ENCODE results near the gene ST7. TPM values are rescaled to one million over a fixed set of nuclear protein-coding genes. Genes with fewer than 3 reads are reported as not detected.

Gene ST7
- total and polyA plus RNA-seq, 2 of the 13 experiments (the other 11 are each of a cell fraction or from before 2014, with no cell fraction given): 17.3 to 23.5 TPM

DNA sequence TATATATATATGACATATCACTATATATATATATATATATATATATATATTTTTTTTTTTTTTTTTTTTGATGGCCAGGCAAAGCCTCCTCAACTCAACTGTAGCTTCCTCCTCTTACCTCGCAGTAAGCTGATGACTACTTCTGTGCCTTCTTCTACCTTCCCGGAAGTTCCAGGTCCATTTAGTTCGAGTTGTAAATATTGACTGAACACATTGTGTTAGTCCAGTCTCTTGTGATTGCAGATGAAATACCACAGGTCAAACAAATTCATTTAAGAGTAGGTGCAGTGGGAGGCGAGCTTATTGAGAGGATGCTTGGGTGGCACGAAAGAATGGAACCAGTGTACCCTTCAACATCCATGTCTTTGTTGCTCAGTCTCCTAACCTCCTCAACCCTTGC lies 144.6 kb downstream of the ST7 start (continued):
- TF ChIP-seq, protein P1, sequence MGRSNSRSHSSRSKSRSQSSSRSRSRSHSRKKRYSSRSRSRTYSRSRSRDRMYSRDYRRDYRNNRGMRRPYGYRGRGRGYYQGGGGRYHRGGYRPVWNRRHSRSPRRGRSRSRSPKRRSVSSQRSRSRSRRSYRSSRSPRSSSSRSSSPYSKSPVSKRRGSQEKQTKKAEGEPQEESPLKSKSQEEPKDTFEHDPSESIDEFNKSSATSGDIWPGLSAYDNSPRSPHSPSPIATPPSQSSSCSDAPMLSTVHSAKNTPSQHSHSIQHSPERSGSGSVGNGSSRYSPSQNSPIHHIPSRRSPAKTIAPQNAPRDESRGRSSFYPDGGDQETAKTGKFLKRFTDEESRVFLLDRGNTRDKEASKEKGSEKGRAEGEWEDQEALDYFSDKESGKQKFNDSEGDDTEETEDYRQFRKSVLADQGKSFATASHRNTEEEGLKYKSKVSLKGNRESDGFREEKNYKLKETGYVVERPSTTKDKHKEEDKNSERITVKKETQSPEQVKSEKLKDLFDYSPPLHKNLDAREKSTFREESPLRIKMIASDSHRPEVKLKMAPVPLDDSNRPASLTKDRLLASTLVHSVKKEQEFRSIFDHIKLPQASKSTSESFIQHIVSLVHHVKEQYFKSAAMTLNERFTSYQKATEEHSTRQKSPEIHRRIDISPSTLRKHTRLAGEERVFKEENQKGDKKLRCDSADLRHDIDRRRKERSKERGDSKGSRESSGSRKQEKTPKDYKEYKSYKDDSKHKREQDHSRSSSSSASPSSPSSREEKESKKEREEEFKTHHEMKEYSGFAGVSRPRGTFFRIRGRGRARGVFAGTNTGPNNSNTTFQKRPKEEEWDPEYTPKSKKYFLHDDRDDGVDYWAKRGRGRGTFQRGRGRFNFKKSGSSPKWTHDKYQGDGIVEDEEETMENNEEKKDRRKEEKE (IDR thresholded peaks at IDR 0.05): no peak
- TF ChIP-seq HDAC6 (IDR thresholded peaks at IDR 0.05; ENCODE audit: low read depth, low read length) (no peak), ZFP41 (CRISPR knock-in tag; IDR thresholded peaks at IDR 0.05; ENCODE audit: borderline replicate concordance) (no peak), ZNF10 (CRISPR knock-in tag; IDR thresholded peaks at IDR 0.05; ENCODE audit: borderline replicate concordance, low read depth) (no peak), HOXD1 (CRISPR knock-in tag; IDR thresholded peaks at IDR 0.05) (no peak), GABPA (IDR thresholded peaks at IDR 0.05; ENCODE audit: low read depth, low read length) (no peak), GABPA (CRISPR knock-in tag; IDR thresholded peaks at IDR 0.05; ENCODE audit: low read depth) (peak; percentile 56; the same call in 1 of the 2 replicates), ZNF451 (CRISPR knock-in tag; IDR thresholded peaks at IDR 0.05) (no peak), ASH2L (IDR thresholded peaks at IDR 0.05; ENCODE audit: insufficient read length, low read depth, low read length) (no peak), CREM (IDR thresholded peaks at IDR 0.05) (no peak), CREM (CRISPR knock-in tag; IDR thresholded peaks at IDR 0.05) (no peak), MAZ (IDR thresholded peaks at IDR 0.05; ENCODE audit: borderline replicate concordance, low read depth, low read length) (no peak), MAZ (CRISPR knock-in tag; IDR thresholded peaks at IDR 0.05; ENCODE audit: low read depth) (no peak)
- TF ChIP-seq, protein P2, sequence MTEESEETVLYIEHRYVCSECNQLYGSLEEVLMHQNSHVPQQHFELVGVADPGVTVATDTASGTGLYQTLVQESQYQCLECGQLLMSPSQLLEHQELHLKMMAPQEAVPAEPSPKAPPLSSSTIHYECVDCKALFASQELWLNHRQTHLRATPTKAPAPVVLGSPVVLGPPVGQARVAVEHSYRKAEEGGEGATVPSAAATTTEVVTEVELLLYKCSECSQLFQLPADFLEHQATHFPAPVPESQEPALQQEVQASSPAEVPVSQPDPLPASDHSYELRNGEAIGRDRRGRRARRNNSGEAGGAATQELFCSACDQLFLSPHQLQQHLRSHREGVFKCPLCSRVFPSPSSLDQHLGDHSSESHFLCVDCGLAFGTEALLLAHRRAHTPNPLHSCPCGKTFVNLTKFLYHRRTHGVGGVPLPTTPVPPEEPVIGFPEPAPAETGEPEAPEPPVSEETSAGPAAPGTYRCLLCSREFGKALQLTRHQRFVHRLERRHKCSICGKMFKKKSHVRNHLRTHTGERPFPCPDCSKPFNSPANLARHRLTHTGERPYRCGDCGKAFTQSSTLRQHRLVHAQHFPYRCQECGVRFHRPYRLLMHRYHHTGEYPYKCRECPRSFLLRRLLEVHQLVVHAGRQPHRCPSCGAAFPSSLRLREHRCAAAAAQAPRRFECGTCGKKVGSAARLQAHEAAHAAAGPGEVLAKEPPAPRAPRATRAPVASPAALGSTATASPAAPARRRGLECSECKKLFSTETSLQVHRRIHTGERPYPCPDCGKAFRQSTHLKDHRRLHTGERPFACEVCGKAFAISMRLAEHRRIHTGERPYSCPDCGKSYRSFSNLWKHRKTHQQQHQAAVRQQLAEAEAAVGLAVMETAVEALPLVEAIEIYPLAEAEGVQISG (CRISPR knock-in tag; IDR thresholded peaks at IDR 0.05): no peak
- TF ChIP-seq, protein P3, sequence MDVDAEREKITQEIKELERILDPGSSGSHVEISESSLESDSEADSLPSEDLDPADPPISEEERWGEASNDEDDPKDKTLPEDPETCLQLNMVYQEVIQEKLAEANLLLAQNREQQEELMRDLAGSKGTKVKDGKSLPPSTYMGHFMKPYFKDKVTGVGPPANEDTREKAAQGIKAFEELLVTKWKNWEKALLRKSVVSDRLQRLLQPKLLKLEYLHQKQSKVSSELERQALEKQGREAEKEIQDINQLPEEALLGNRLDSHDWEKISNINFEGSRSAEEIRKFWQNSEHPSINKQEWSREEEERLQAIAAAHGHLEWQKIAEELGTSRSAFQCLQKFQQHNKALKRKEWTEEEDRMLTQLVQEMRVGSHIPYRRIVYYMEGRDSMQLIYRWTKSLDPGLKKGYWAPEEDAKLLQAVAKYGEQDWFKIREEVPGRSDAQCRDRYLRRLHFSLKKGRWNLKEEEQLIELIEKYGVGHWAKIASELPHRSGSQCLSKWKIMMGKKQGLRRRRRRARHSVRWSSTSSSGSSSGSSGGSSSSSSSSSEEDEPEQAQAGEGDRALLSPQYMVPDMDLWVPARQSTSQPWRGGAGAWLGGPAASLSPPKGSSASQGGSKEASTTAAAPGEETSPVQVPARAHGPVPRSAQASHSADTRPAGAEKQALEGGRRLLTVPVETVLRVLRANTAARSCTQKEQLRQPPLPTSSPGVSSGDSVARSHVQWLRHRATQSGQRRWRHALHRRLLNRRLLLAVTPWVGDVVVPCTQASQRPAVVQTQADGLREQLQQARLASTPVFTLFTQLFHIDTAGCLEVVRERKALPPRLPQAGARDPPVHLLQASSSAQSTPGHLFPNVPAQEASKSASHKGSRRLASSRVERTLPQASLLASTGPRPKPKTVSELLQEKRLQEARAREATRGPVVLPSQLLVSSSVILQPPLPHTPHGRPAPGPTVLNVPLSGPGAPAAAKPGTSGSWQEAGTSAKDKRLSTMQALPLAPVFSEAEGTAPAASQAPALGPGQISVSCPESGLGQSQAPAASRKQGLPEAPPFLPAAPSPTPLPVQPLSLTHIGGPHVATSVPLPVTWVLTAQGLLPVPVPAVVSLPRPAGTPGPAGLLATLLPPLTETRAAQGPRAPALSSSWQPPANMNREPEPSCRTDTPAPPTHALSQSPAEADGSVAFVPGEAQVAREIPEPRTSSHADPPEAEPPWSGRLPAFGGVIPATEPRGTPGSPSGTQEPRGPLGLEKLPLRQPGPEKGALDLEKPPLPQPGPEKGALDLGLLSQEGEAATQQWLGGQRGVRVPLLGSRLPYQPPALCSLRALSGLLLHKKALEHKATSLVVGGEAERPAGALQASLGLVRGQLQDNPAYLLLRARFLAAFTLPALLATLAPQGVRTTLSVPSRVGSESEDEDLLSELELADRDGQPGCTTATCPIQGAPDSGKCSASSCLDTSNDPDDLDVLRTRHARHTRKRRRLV (CRISPR knock-in tag; IDR thresholded peaks at IDR 0.05): no peak
- TF ChIP-seq, protein P4, sequence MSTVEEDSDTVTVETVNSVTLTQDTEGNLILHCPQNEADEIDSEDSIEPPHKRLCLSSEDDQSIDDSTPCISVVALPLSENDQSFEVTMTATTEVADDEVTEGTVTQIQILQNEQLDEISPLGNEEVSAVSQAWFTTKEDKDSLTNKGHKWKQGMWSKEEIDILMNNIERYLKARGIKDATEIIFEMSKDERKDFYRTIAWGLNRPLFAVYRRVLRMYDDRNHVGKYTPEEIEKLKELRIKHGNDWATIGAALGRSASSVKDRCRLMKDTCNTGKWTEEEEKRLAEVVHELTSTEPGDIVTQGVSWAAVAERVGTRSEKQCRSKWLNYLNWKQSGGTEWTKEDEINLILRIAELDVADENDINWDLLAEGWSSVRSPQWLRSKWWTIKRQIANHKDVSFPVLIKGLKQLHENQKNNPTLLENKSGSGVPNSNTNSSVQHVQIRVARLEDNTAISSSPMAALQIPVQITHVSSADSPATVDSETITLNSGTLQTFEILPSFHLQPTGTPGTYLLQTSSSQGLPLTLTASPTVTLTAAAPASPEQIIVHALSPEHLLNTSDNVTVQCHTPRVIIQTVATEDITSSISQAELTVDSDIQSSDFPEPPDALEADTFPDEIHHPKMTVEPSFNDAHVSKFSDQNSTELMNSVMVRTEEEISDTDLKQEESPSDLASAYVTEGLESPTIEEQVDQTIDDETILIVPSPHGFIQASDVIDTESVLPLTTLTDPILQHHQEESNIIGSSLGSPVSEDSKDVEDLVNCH (CRISPR knock-in tag; IDR thresholded peaks at IDR 0.05): no peak
